Embryonic facial prominence (tissue), 1 donor: ENCODE data around the gene CLDN19.

Source experiments
- DNase-seq: peaks from one replicate; pipeline ENCODE4 v3.0.0-alpha.2; 2016; ENCODE audit errors: extremely low spot score

Gene CLDN19

GRCh38 chr1:42703888-42704464 lies 36.1 kb downstream of the CLDN19 start:
- no peak for DNase-seq

- no peak for DNase-seq
Measured at GRCh38 chr1:42700006-42700405, 40.0 kb downstream of the CLDN19 start.

- no peak for DNase-seq
Measured at GRCh38 chr1:42698081-42698813, 41.8 kb downstream of the CLDN19 start.

- DNase-seq = no peak
Measured at GRCh38 chr1:42692911-42693310, 47.1 kb downstream of the CLDN19 start.

- DNase-seq = no peak
Measured at GRCh38 chr1:42692461-42692860, 47.6 kb downstream of the CLDN19 start.

- no peak for DNase-seq
Measured at GRCh38 chr1:42691157-42691498, 48.9 kb downstream of the CLDN19 start.

GRCh38 chr1:42690477-42691156 lies 49.4 kb downstream of the CLDN19 start:
- no peak for DNase-seq

GRCh38 chr1:42689912-42690311 lies 50.1 kb downstream of the CLDN19 start:
- no peak for DNase-seq

GRCh38 chr1:42686418-42686817 lies 53.6 kb downstream of the CLDN19 start:
- DNase-seq = no peak

- no peak for DNase-seq
Measured at GRCh38 chr1:42684139-42684538, 55.9 kb downstream of the CLDN19 start.
